ENCODE data around the gene HAAO. TPM values are rescaled to one million over a fixed set of nuclear protein-coding genes. Genes with fewer than 3 reads are reported as not detected.

Gene HAAO
- total and polyA plus RNA-seq, 2 donors (not counting 3 experiments of a cell fraction or from before 2014, with no cell fraction given), result 0.82 to 1.1 TPM

DNA sequence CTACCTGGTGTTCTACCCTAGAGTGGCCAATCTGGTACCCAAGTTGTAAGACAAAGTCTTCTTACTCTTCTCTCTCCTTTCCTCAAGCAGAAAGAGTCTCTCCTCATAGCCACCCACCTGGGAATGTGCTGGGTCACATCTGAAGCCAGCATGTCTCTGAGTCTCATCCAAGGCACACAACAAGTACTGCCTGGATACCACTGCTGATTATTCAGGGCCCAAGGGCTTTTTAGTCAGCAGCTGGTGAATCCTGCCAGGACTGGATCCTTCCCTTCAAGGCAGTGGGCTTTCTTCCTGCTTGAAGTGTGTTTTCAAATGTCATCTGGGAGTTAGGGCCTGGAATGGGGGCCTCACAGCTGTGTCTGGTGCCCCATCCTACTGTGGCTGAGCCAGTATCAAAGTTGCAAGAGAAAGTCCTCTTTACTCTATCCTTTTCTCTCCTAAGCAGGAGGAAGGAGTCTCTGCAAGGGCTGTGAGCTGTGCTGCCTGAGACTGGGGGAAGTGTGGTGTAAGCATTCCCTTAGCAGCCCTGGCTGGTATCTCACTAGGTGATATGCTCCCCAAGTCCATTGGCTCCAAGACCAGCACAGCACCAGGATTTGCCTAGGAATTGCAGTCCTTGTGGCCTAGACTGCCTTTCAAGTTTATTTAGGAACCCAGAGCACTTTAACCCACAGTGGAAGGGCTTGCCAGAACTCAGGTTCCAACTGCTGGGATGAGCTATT, 55.6 kb downstream of the HAAO start:
- Histone ChIP-seq H3K9ac (replicated peaks; ENCODE audit: extremely low read depth, insufficient read depth, low read length) (no peak overlapping the region), H3K27ac (ENCODE audit: insufficient read depth, low read depth, low read length) (no peak overlapping the region), H3K9me3 (replicated peaks; ENCODE audit: control insufficient read depth, insufficient read depth, low read length) (no peaks in the 10 kb centered on the region), H3K79me2 (ENCODE audit: control insufficient read depth, insufficient read depth, low read length) (no peaks in the 10 kb centered on the region), H3K9me1 (replicated peaks; ENCODE audit: control insufficient read depth, extremely low read depth, insufficient read depth, low read length) (no peaks in the 10 kb centered on the region), H2AFZ (ENCODE audit: low read depth, low read length) (no peak overlapping the region), H3K36me3 (ENCODE audit: control insufficient read depth in 2 of 2, extremely low read depth in 1 of 2, insufficient read depth in 2 of 2, low read length in 2 of 2) (no peaks in the 10 kb centered on the region), H3K4me1 (ENCODE audit: control insufficient read depth, extremely low read depth, insufficient read depth, low read length) (no peaks in the 10 kb centered on the region), H3K4me3 (replicated peaks in 1 of 3; ENCODE audit: insufficient read depth in 1 of 3, low read depth in 1 of 3, low read length in 3 of 3) (no peak overlapping the region), H3K27me3 (ENCODE audit: control insufficient read depth in 2 of 2, insufficient read depth in 2 of 2, low read length in 2 of 2) (no peaks in the 10 kb centered on the region), H3K4me2 (ENCODE audit: insufficient read depth, low read length) (no peak overlapping the region), H4K20me1 (replicated peaks; ENCODE audit: control insufficient read depth, extremely low read depth, insufficient read depth, low read length) (no peaks in the 10 kb centered on the region)
- FAIRE-seq (no peak), DNase-seq (ENCODE audit: low read depth, low spot score) (no peak)
- intact Hi-C loops (cut with micrococcal nuclease), result no loop called here
- POLR2A ChIA-PET, result no interaction called here
- CTCF ChIA-PET, result interaction anchor here (1.0 kb wide), 1 partner anchor 8 kb away, joined by 3 read pairs; no protein-coding TSS in a partner anchor
- dilution Hi-C loops (cut with MboI; ENCODE audit: extremely low pct_ligation_motif_present, low sequenced_read_pairs), result no loop called here
- no TSS peak for BruUV-seq (replicated peaks)
- TF ChIP-seq JUN (IDR thresholded peaks at IDR 0.05; ENCODE audit: borderline replicate concordance, insufficient read depth, insufficient read length, low read depth) (no peak), FOS (IDR thresholded peaks at IDR 0.05; ENCODE audit: borderline replicate concordance, insufficient read depth, low read length) (no peak), EZH2 (IDR thresholded peaks at IDR 0.05; ENCODE audit: borderline replicate concordance, low read depth, low read length, severe bottlenecking) (no peak), MYC (IDR thresholded peaks at IDR 0.05; ENCODE audit: low read depth, low read length) (no peak), POLR2A (IDR thresholded peaks at IDR 0.05; ENCODE audit: low read depth, low read length) (no peak)
- TF ChIP-seq, protein P1, sequence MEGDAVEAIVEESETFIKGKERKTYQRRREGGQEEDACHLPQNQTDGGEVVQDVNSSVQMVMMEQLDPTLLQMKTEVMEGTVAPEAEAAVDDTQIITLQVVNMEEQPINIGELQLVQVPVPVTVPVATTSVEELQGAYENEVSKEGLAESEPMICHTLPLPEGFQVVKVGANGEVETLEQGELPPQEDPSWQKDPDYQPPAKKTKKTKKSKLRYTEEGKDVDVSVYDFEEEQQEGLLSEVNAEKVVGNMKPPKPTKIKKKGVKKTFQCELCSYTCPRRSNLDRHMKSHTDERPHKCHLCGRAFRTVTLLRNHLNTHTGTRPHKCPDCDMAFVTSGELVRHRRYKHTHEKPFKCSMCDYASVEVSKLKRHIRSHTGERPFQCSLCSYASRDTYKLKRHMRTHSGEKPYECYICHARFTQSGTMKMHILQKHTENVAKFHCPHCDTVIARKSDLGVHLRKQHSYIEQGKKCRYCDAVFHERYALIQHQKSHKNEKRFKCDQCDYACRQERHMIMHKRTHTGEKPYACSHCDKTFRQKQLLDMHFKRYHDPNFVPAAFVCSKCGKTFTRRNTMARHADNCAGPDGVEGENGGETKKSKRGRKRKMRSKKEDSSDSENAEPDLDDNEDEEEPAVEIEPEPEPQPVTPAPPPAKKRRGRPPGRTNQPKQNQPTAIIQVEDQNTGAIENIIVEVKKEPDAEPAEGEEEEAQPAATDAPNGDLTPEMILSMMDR (IDR thresholded peaks at IDR 0.05; ENCODE audit: extremely low read depth in 1 of 2, insufficient read depth in 1 of 2, low read depth in 1 of 2, low read length in 2 of 2), result no peak
